ENCODE results near the gene TSC2. TPM values are rescaled to one million over a fixed set of nuclear protein-coding genes. Genes with fewer than 3 reads are reported as not detected.

TSC2 gene
- total RNA-seq, 1 donor from 2014 or later = 80.1 TPM

- H3K27me3 ChIP-seq (ENCODE audit: low read depth) = no peaks in the 10 kb centered on the region
- H3K9me3 ChIP-seq (replicated peaks) = no peaks in the 10 kb centered on the region
- H3K4me3 ChIP-seq = no peak overlapping the region
- TF ChIP-seq CTCF (IDR thresholded peaks at IDR 0.05; ENCODE audit: borderline replicate concordance) = no peak
- no peak for DNase-seq
- H3K4me1 ChIP-seq = peaks cover 37% of the 10 kb centered on the region
- H3K27ac ChIP-seq (replicated peaks) = no peak overlapping the region
- H3K36me3 ChIP-seq = peaks cover 64% of the 10 kb centered on the region
- intact Hi-C loops (cut with micrococcal nuclease) = no loop called here
These were observed 46.1 kb upstream of the TSC2 start for GRCh38 chr16:2001456-2002355.

GRCh38 chr16:2002406-2003230 is 45.2 kb upstream of the TSC2 start:
- Histone ChIP-seq H3K27ac (replicated peaks) (no peak overlapping the region), H3K4me1 (peaks cover 46% of the 10 kb centered on the region), H3K27me3 (ENCODE audit: low read depth) (no peaks in the 10 kb centered on the region), H3K9me3 (replicated peaks) (no peaks in the 10 kb centered on the region), H3K36me3 (peaks cover 57% of the 10 kb centered on the region), H3K4me3 (no peak overlapping the region)
- TF ChIP-seq CTCF (IDR thresholded peaks at IDR 0.05; ENCODE audit: borderline replicate concordance) = no peak
- intact Hi-C loops (cut with micrococcal nuclease) = no loop called here
- DNase-seq = no peak

- TF ChIP-seq CTCF (IDR thresholded peaks at IDR 0.05; ENCODE audit: borderline replicate concordance) = no peak
- peak overlapping the region; percentile 71 for H3K27ac ChIP-seq (replicated peaks)
- H3K4me3 ChIP-seq = no peak overlapping the region
- peaks cover 50% of the 10 kb centered on the region for H3K36me3 ChIP-seq
- H3K27me3 ChIP-seq (ENCODE audit: low read depth) = no peaks in the 10 kb centered on the region
- no peak for DNase-seq
- intact Hi-C loops (cut with micrococcal nuclease) = no loop called here
- H3K9me3 ChIP-seq (replicated peaks) = no peaks in the 10 kb centered on the region
- H3K4me1 ChIP-seq = peaks cover 53% of the 10 kb centered on the region
These were observed 44.5 kb upstream of the TSC2 start for GRCh38 chr16:2003231-2003826.

DNA sequence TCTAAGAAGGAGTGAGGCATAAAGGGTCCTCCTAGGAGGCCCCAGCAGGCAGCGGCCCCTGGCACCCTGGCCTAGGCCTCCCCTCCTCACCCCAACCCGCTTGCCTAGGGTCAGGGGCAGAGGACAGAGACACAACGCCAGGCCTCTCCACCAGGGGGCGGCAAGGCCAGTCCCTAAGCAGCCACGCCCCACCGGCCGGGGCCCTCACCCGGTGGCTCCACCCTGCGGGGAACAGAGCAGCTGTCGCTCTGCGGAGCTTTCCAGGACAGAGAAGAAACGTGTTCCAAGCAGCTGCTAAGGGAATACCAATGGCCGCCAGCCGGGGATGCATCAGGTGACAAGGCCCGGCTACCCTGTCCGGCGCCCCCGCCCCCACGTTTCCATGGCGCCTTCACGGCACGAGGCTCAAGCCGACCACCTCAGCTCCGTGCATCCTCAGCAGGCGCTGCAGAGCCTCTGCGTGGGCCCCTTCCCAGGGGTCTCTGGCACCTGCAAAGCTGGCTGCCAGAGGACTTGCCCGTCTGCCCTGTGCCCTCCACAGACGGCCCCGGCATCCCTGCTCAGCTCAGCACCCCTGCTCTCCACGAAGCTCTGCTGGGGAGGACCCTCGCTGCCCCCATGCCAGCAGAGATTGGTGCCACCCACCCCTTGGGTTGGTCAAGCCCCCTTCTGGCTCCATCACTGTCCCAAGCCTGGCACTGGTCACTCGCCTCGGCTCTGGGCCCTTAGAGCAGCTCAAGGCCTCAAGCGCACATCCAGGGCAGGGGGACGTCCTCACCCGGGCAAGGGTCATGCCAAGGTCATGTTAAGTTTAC is 43.8 kb upstream of the TSC2 start:
- intact Hi-C loops (cut with micrococcal nuclease) = no loop called here
- H3K27ac ChIP-seq (replicated peaks) = peak overlapping the region; percentile 71
- peak; percentile 90 for DNase-seq
- no peaks in the 10 kb centered on the region for H3K9me3 ChIP-seq (replicated peaks)
- peak; percentile 98 for TF ChIP-seq CTCF (IDR thresholded peaks at IDR 0.05; ENCODE audit: borderline replicate concordance)
- H3K36me3 ChIP-seq = peaks cover 43% of the 10 kb centered on the region
- H3K27me3 ChIP-seq (ENCODE audit: low read depth) = no peaks in the 10 kb centered on the region
- H3K4me1 ChIP-seq = peaks cover 61% of the 10 kb centered on the region
- peak overlapping the region; percentile 53 for H3K4me3 ChIP-seq

Measured in left ventricle myocardium inferior (tissue), 1 donor.